Transverse colon (tissue), 3 donors: ENCODE results near the gene PDE4DIP.
"Not testable (repeated sequence)": the region's sequence is repeated elsewhere in the genome, so short reads cannot be mapped to it uniquely, and the experiment has no call there.

ENCODE experiments used
- POLR2A ChIP-seq: fragments of 450-650 bp; IDR thresholded peaks from one replicate; pipeline ENCODE4 v1.6.1; 2016; ENCODE audit warnings: antibody characterized with exemption, mild to moderate bottlenecking, moderate library complexity
- TF ChIP-seq, protein P1 (sequence below), 5 experiments: fragments of 200-600 bp in 3 of 5; fragments of 450-650 bp in 2 of 5; sonication (generic) in 3 of 5; IDR thresholded peaks; 1 replicate in 2 of 5; 2 replicates in 3 of 5; pipeline ENCODE4 v1.5.1; 2016 to 2017; ENCODE audit warnings: antibody characterized with exemption in 5 of 5, inconsistent platforms in 3 of 5, mild to moderate bottlenecking in 2 of 5, moderate library complexity in 1 of 5

DNA sequence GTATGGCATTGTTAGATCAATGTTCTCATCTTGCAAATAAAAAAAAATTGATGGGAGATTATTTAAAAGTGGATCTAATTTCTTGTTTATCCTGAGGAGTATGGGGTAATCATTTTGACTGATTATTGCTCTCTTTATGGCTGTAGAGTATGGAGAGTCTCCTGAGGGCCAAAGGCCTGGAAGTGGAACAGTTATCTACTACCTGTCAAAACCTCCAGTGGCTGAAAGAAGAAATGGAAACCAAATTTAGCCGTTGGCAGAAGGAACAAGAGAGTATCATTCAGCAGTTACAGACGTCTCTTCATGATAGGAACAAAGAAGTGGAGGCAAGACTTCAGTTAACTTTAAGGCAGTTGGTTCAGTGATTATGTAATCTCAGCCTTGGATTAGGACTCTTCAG, 123.4 kb downstream of the PDE4DIP start:
- TF ChIP-seq, protein P1, sequence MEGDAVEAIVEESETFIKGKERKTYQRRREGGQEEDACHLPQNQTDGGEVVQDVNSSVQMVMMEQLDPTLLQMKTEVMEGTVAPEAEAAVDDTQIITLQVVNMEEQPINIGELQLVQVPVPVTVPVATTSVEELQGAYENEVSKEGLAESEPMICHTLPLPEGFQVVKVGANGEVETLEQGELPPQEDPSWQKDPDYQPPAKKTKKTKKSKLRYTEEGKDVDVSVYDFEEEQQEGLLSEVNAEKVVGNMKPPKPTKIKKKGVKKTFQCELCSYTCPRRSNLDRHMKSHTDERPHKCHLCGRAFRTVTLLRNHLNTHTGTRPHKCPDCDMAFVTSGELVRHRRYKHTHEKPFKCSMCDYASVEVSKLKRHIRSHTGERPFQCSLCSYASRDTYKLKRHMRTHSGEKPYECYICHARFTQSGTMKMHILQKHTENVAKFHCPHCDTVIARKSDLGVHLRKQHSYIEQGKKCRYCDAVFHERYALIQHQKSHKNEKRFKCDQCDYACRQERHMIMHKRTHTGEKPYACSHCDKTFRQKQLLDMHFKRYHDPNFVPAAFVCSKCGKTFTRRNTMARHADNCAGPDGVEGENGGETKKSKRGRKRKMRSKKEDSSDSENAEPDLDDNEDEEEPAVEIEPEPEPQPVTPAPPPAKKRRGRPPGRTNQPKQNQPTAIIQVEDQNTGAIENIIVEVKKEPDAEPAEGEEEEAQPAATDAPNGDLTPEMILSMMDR (IDR thresholded peaks at IDR 0.05): not testable (repeated sequence)
- not testable (repeated sequence) for TF ChIP-seq POLR2A
